Upper lobe of left lung (tissue), 4 donors: Measurements from ENCODE around the gene NAPB.

ENCODE experiments used
- POLR2A ChIP-seq, 4 donors: fragments of 450-650 bp; IDR thresholded peaks; one replicate each; pipeline ENCODE4 v1.5.1; 2016 to 2017; ENCODE audit warnings: antibody characterized with exemption in 4 of 4, mild to moderate bottlenecking in 2 of 4
- POLR2AphosphoS5 ChIP-seq, 2 donors: sonication (generic); formaldehyde crosslinking; IDR thresholded peaks; one replicate each; pipeline ENCODE4 v1.5.1; 2017; ENCODE audit warnings: antibody characterized with exemption in 2 of 2

DNA sequence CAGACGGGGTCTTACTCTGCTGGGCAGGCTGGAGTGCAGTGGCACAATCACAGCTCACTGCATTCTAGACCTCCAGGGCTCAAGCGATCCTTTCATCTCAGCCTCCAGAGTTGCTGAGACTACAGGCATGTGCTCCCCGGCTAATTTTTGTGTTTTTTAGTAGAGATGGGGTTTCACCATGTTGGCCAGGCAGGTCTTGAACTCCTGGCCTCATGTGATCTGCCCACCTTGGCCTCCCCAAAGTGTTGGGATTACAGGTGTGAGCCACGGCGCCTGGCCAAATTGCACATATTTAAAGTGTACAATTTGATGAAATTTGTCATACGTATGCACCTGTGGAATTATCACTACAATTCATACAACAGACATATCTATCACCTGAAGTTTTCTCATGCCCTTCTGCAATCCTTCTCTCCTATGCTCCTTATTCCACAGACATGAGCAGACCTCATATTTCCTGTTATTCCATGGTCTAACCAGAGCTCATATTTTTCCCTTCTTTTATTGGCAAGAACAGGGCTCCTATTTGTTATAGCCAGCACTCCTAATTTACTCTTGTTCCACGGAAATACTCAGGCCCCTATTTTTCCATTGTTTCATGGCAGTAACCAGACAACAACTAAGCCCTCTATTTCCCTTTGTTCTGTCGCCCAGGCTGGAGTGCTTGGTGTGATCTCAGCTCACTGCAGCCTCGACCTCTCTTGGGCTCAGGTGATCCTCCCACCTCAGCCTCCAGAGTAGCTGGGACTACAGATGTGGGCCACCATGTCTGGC is 16.0 kb upstream of the NAPB start:
- TF ChIP-seq POLR2AphosphoS5 (IDR thresholded peaks at IDR 0.05) (no peak), POLR2A (IDR thresholded peaks at IDR 0.05) (no peak)
